ENCODE data around the gene ITPRIPL1. TPM values are rescaled to one million over a fixed set of nuclear protein-coding genes. Genes with fewer than 3 reads are reported as not detected.

ITPRIPL1 gene
- polyA plus RNA-seq, 1 donor (not counting 4 experiments of a cell fraction or from before 2014, with no cell fraction given): 0.58 TPM

GRCh38 chr2:96353032-96353561 is 28.0 kb downstream of the ITPRIPL1 start:
- dilution Hi-C loops (cut with MboI; ENCODE audit: extremely low pct_ligation_motif_present, low sequenced_read_pairs): no loop called here

DNA sequence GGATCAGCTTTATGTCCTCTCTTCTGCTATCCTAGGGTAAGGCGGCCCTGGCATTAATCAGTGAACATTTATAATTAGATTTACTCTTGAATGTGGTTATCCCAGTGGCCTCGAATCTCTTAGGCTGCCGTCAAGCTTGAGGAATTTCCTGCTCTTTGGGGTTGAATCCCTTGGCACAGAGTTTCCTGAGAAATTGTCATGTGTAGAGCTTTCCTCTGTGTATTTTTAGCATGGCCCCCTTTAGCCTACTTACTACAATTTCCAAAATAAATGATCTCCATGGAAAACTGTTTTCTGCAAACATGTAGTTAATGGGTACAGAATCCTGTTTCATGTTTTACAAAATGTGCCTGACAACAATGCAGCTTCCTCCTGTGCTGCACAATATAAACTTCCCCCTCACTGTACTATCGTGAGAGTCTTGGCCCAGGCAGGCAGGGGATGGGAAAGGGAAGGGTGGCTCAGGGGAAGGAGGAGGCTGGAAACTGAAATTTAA is 28.5 kb downstream of the ITPRIPL1 start:
- Histone ChIP-seq H3K9me3 (ENCODE audit: control insufficient read depth, low read depth, low read length) (no peaks in the 10 kb centered on the region), H3K4me1 (ENCODE audit: control insufficient read depth, extremely low read depth, insufficient read depth, low read length) (no peaks in the 10 kb centered on the region), H3K27me3 (ENCODE audit: control insufficient read depth, extremely low read depth, insufficient read depth, low read length) (no peaks in the 10 kb centered on the region), H3K9ac (ENCODE audit: control insufficient read depth, extremely low read depth, insufficient read depth, low read length) (no peak overlapping the region), H3K36me3 (ENCODE audit: control insufficient read depth in 2 of 2, extremely low read depth in 1 of 2, insufficient read depth in 2 of 2, low read length in 2 of 2) (peaks cover 0 to 35% of the 10 kb centered on the region in 2 experiments), H3K4me3 (ENCODE audit: control insufficient read depth in 2 of 3, extremely low read depth in 1 of 3, insufficient read depth in 2 of 3, low read depth in 1 of 3, low read length in 3 of 3) (no peak overlapping the region), H3K27ac (ENCODE audit: control insufficient read depth, insufficient read depth, low read length) (no peak overlapping the region), H3K9me1 (ENCODE audit: control insufficient read depth, extremely low read depth, insufficient read depth, low read length) (no peaks in the 10 kb centered on the region), H3K79me2 (ENCODE audit: control insufficient read depth, insufficient read depth, low read length) (no peaks in the 10 kb centered on the region), H2AFZ (ENCODE audit: control insufficient read depth, low read length) (no peak overlapping the region), H3K4me2 (ENCODE audit: control insufficient read depth, extremely low read depth, insufficient read depth, low read depth, low read length) (no peak overlapping the region), H4K20me1 (ENCODE audit: control insufficient read depth, extremely low read depth, insufficient read depth, low read length) (no peaks in the 10 kb centered on the region)
- dilution Hi-C loops (cut with MboI; ENCODE audit: extremely low pct_ligation_motif_present, low sequenced_read_pairs): no loop called here
- DNase-seq (ENCODE audit: low read depth, low spot score) (no peak), FAIRE-seq (no peak)
- TF ChIP-seq EZH2 (IDR thresholded peaks at IDR 0.05; ENCODE audit: low read length): no peak
- TF ChIP-seq, protein P1, sequence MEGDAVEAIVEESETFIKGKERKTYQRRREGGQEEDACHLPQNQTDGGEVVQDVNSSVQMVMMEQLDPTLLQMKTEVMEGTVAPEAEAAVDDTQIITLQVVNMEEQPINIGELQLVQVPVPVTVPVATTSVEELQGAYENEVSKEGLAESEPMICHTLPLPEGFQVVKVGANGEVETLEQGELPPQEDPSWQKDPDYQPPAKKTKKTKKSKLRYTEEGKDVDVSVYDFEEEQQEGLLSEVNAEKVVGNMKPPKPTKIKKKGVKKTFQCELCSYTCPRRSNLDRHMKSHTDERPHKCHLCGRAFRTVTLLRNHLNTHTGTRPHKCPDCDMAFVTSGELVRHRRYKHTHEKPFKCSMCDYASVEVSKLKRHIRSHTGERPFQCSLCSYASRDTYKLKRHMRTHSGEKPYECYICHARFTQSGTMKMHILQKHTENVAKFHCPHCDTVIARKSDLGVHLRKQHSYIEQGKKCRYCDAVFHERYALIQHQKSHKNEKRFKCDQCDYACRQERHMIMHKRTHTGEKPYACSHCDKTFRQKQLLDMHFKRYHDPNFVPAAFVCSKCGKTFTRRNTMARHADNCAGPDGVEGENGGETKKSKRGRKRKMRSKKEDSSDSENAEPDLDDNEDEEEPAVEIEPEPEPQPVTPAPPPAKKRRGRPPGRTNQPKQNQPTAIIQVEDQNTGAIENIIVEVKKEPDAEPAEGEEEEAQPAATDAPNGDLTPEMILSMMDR (optimal IDR thresholded peaks at IDR 0.05 in 1 of 3, IDR thresholded peaks at IDR 0.05 in 1 of 3, conservative IDR thresholded peaks at IDR 0.05 in 1 of 3; ENCODE audit: extremely low read depth in 1 of 3, insufficient read depth in 2 of 3, low read length in 3 of 3): no peak

More at GRCh38 chr2:96353032-96353561, 28.0 kb downstream of the ITPRIPL1 start:
- no peak for TF ChIP-seq EZH2 (IDR thresholded peaks at IDR 0.05; ENCODE audit: low read length)
- TF ChIP-seq, protein P1 (optimal IDR thresholded peaks at IDR 0.05 in 1 of 3, IDR thresholded peaks at IDR 0.05 in 1 of 3, conservative IDR thresholded peaks at IDR 0.05 in 1 of 3; ENCODE audit: extremely low read depth in 1 of 3, insufficient read depth in 2 of 3, low read length in 3 of 3): no peak
- no peak overlapping the region for H3K4me2 ChIP-seq (ENCODE audit: control insufficient read depth, extremely low read depth, insufficient read depth, low read depth, low read length)
- H3K36me3 ChIP-seq (ENCODE audit: control insufficient read depth in 2 of 2, extremely low read depth in 1 of 2, insufficient read depth in 2 of 2, low read length in 2 of 2): peaks cover 0 to 35% of the 10 kb centered on the region in 2 experiments
- H3K9ac ChIP-seq (ENCODE audit: control insufficient read depth, extremely low read depth, insufficient read depth, low read length): no peak overlapping the region
- no peak overlapping the region for H2AFZ ChIP-seq (ENCODE audit: control insufficient read depth, low read length)
- no peaks in the 10 kb centered on the region for H3K4me1 ChIP-seq (ENCODE audit: control insufficient read depth, extremely low read depth, insufficient read depth, low read length)
- H3K4me3 ChIP-seq (ENCODE audit: control insufficient read depth in 2 of 3, extremely low read depth in 1 of 3, insufficient read depth in 2 of 3, low read depth in 1 of 3, low read length in 3 of 3): no peak overlapping the region
- H3K27me3 ChIP-seq (ENCODE audit: control insufficient read depth, extremely low read depth, insufficient read depth, low read length): no peaks in the 10 kb centered on the region
- no peaks in the 10 kb centered on the region for H3K9me3 ChIP-seq (ENCODE audit: control insufficient read depth, low read depth, low read length)
- DNase-seq (ENCODE audit: low read depth, low spot score): no peak
- no peak overlapping the region for H3K27ac ChIP-seq (ENCODE audit: control insufficient read depth, insufficient read depth, low read length)
- no peaks in the 10 kb centered on the region for H4K20me1 ChIP-seq (ENCODE audit: control insufficient read depth, extremely low read depth, insufficient read depth, low read length)
- no peaks in the 10 kb centered on the region for H3K9me1 ChIP-seq (ENCODE audit: control insufficient read depth, extremely low read depth, insufficient read depth, low read length)
- FAIRE-seq: no peak
- H3K79me2 ChIP-seq (ENCODE audit: control insufficient read depth, insufficient read depth, low read length): no peaks in the 10 kb centered on the region
